Thoracic aorta (tissue), 2 donors: Measurements from ENCODE around the gene DET1. TPM values are rescaled to one million over a fixed set of nuclear protein-coding genes. Genes with fewer than 3 reads are reported as not detected.
A peak's percentile ranks its signal among the peaks of the same experiment; 100 is the strongest.
"Not testable (repeated sequence)": the region's sequence is repeated elsewhere in the genome, so short reads cannot be mapped to it uniquely, and the experiment has no call there.

Experiments
- ATAC-seq: fragments of 150-250 bp; one replicate; pipeline ENCODE4 v1.8.0; 2017; ENCODE audit warnings: low read depth; ENCODE audit not compliant: insufficient number of reproducible peaks, low FRiP score
- DNase-seq: peaks from one replicate; pipeline ENCODE4 v3.0.0-alpha.2; 2020; ENCODE audit warnings: low spot score
- H3K27ac ChIP-seq, 2 donors: fragments of 200-600 bp; sonication (generic); 1 replicate in 1 of 2; 2 replicates in 1 of 2; pipeline ENCODE4 v1.5.1; 2016; ENCODE audit warnings: mild to moderate bottlenecking in 2 of 2, moderate library complexity in 2 of 2
- H3K27me3 ChIP-seq: fragments of 200-600 bp; sonication (generic); replicated peaks from 2 replicates; pipeline ENCODE4 v1.6.0; 2016; ENCODE audit warnings: mild to moderate bottlenecking; ENCODE audit not compliant: insufficient read depth
- H3K36me3 ChIP-seq: fragments of 200-600 bp; sonication (generic); one replicate; pipeline ENCODE4 v1.5.1; 2016
- H3K4me1 ChIP-seq, 2 donors: fragments of 200-600 bp; sonication (generic); 1 replicate in 1 of 2; 2 replicates in 1 of 2; pipeline versions ENCODE4 v1.5.1 to v1.6.0; 2016; ENCODE audit warnings: low read depth in 2 of 2, mild to moderate bottlenecking in 1 of 2; ENCODE audit not compliant: control insufficient read depth in 1 of 2
- H3K4me3 ChIP-seq: fragments of 200-600 bp; sonication (generic); 2 replicates; pipeline ENCODE4 v1.5.1; 2016; ENCODE audit warnings: mild to moderate bottlenecking
- H3K9me3 ChIP-seq: fragments of 200-600 bp; sonication (generic); 2 replicates; pipeline ENCODE4 v1.5.1; 2016
- CTCF ChIP-seq: fragments of 200-600 bp; sonication (generic); IDR thresholded peaks from one replicate; pipeline ENCODE4 v1.5.1; 2019; ENCODE audit warnings: antibody characterized with exemption
- total RNA-seq, 2 donors: library from RNA; depleted of rRNA; stranded (reverse); fragments of >200 nt; gene quantifications; one replicate each; pipeline versions ENCODE4 v1.1.0 to v1.2.3, GENCODE V29; 2016

The DET1 gene
- total RNA-seq, 2 donors from 2014 or later, result 6.0 to 8.5 TPM

- ATAC-seq (no peak), DNase-seq (no peak)
- Histone ChIP-seq H3K27me3 (no peaks in the 10 kb centered on the region), H3K27ac (no peak overlapping the region), H3K4me3 (no peak overlapping the region), H3K36me3 (peaks cover 19% of the 10 kb centered on the region), H3K9me3 (no peaks in the 10 kb centered on the region), H3K4me1 (no peaks in the 10 kb centered on the region)
- no peak for TF ChIP-seq CTCF
Measured at GRCh38 chr15:88477904-88478303, 68.6 kb downstream of the DET1 start.

- DNase-seq (no peak), ATAC-seq (no peak)
- H3K27me3 ChIP-seq, result no peaks in the 10 kb centered on the region
- H3K36me3 ChIP-seq, result peaks cover 19% of the 10 kb centered on the region
- no peaks in the 10 kb centered on the region for H3K4me1 ChIP-seq
- no peak overlapping the region for H3K27ac ChIP-seq
- no peaks in the 10 kb centered on the region for H3K9me3 ChIP-seq
- no peak overlapping the region for H3K4me3 ChIP-seq
- TF ChIP-seq CTCF, result no peak
Measured at GRCh38 chr15:88477126-88477525, 69.4 kb downstream of the DET1 start.

GRCh38 chr15:88476635-88477060 is 69.8 kb downstream of the DET1 start:
- TF ChIP-seq CTCF, result peak; percentile 14
- ATAC-seq (no peak), DNase-seq (no peak)
- no peak overlapping the region for H3K4me3 ChIP-seq
- H3K4me1 ChIP-seq, result no peaks in the 10 kb centered on the region
- H3K9me3 ChIP-seq, result no peaks in the 10 kb centered on the region
- H3K27me3 ChIP-seq, result no peaks in the 10 kb centered on the region
- H3K27ac ChIP-seq, result no peak overlapping the region
- peaks cover 19% of the 10 kb centered on the region for H3K36me3 ChIP-seq

GRCh38 chr15:88473661-88474293 is 72.7 kb downstream of the DET1 start:
- peaks cover 19% of the 10 kb centered on the region for H3K36me3 ChIP-seq
- not testable (repeated sequence) for H3K27me3 ChIP-seq

GRCh38 chr15:88472225-88472624 is 74.3 kb downstream of the DET1 start:
- no peaks in the 10 kb centered on the region for H3K27me3 ChIP-seq
- peaks cover 6 to 11% of the 10 kb centered on the region in 2 donors for H3K4me1 ChIP-seq
- no peaks in the 10 kb centered on the region for H3K9me3 ChIP-seq
- no peak overlapping the region for H3K27ac ChIP-seq
- ATAC-seq (no peak), DNase-seq (no peak)
- no peak for TF ChIP-seq CTCF
- H3K4me3 ChIP-seq, result no peak overlapping the region
- H3K36me3 ChIP-seq, result peaks cover 7% of the 10 kb centered on the region

More at GRCh38 chr15:88473661-88474293, 72.7 kb downstream of the DET1 start:
- not testable (repeated sequence) for H3K4me1 ChIP-seq, H3K9me3 ChIP-seq, ATAC-seq, H3K27ac ChIP-seq, H3K4me3 ChIP-seq, DNase-seq
